ENCODE results near the gene OSBPL6. TPM values are rescaled to one million over a fixed set of nuclear protein-coding genes. Genes with fewer than 3 reads are reported as not detected.

The OSBPL6 gene
- total and polyA plus RNA-seq, 10 of the 15 experiments (the other 5 are each of a cell fraction or from before 2014, with no cell fraction given): 0.01 to 0.08 (median 0.03) TPM; not detected in 5

DNA sequence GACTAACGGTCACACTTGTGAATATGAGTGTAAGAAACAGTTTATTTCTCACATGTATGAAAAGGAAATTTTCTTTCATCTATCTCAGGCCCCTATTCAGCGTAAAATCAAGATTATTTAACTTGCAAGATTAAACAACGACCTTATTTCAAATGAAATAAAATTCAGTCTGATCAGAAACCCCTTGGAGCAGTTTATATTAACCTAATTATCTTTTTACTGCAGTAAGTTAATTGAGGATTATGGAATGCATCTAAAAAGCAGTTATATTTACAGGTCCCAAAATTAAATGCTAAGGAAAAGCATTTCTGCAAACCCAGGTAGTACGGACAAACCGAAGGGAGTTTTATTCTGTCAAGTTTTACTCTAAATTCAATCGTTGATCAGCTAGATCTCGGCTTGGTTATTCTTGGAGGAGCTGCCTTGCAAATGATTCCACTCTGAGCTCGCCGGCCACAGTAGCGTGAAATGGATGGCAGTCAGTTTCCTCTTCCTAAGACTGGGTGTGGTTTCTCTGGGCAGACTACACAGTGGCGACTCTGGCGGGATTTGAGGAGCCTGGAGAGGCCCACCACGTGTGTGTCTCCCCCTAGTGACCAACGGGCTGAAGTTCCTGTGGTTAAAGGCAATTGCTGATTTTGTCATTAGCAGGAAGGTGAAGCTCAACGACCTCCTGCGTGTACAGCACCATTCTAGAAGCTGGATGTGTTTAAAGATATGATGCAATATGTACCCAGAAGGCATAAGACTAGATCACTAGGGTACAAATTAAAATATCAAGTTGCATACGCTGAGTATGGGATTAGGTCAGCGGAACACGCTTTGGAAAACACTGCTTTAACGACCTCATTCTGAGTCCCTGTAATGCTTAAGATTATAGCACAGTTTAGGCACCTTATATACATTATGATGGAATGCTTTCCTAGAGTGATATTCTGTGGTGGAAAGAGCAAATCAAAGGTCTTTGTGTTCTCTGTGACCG lies 220.2 kb downstream of the OSBPL6 start (continued):
- TF ChIP-seq USF2 (IDR thresholded peaks at IDR 0.05; ENCODE audit: borderline replicate concordance, low read depth, low read length) (no peak; the same call in 1 of the 2 replicates), MEF2A (IDR thresholded peaks at IDR 0.05; ENCODE audit: insufficient read depth, low read depth, low read length) (peak; percentile 46; the same call in 1 of the 2 replicates), NRF1 (conservative IDR thresholded peaks at IDR 0.05; ENCODE audit: low read depth, low read length) (no peak), POLR2A (IDR thresholded peaks at IDR 0.05; ENCODE audit: low read depth, low read length) (peak; percentile 76), IKZF1 (conservative IDR thresholded peaks at IDR 0.05) (peak; percentile 90), TBL1XR1 (IDR thresholded peaks at IDR 0.05; ENCODE audit: low read depth, low read length) (0 out of 2 replicates have a peak, but pooled peaks have one; percentile 65), RB1 (IDR thresholded peaks at IDR 0.05; ENCODE audit: borderline replicate concordance) (peak; percentile 90; the same call in 1 of the 2 replicates), EED (IDR thresholded peaks at IDR 0.05; ENCODE audit: low read depth) (peak; percentile 84), BCL11A (IDR thresholded peaks at IDR 0.05; ENCODE audit: low read depth, low read length) (peak; percentile 18; the same call in 1 of the 2 replicates), ASH2L (IDR thresholded peaks at IDR 0.05; ENCODE audit: borderline replicate concordance, low read depth) (no peak), JUNB (IDR thresholded peaks at IDR 0.05) (no peak), NFYA (IDR thresholded peaks at IDR 0.05; ENCODE audit: borderline replicate concordance, low read depth, low read length) (no peak), CEBPB (IDR thresholded peaks at IDR 0.05; ENCODE audit: borderline replicate concordance in 1 of 2, low read depth in 2 of 2, low read length in 2 of 2) (peak in 1 of 2 experiments; percentile 69; a peak in 1 of 4 replicates), SMAD1 (IDR thresholded peaks at IDR 0.05; ENCODE audit: low read depth, partially characterized antibody) (no peak), CHD4 (IDR thresholded peaks at IDR 0.05) (no peak), SIN3A (IDR thresholded peaks at IDR 0.05; ENCODE audit: low read depth, low read length) (peak; percentile 63; the same call in 1 of the 2 replicates), SMC3 (IDR thresholded peaks at IDR 0.05; ENCODE audit: borderline replicate concordance, low read length) (peak; percentile 83), TARDBP (IDR thresholded peaks at IDR 0.05; ENCODE audit: borderline replicate concordance) (no peak), MYC (IDR thresholded peaks at IDR 0.05; ENCODE audit: insufficient read depth, insufficient read length, insufficient replicate concordance, low read length, severe bottlenecking) (no peak), EZH2 (IDR thresholded peaks at IDR 0.05; ENCODE audit: borderline replicate concordance, control insufficient read depth, low read depth, low read length) (no peak)
- TF ChIP-seq, protein P1, sequence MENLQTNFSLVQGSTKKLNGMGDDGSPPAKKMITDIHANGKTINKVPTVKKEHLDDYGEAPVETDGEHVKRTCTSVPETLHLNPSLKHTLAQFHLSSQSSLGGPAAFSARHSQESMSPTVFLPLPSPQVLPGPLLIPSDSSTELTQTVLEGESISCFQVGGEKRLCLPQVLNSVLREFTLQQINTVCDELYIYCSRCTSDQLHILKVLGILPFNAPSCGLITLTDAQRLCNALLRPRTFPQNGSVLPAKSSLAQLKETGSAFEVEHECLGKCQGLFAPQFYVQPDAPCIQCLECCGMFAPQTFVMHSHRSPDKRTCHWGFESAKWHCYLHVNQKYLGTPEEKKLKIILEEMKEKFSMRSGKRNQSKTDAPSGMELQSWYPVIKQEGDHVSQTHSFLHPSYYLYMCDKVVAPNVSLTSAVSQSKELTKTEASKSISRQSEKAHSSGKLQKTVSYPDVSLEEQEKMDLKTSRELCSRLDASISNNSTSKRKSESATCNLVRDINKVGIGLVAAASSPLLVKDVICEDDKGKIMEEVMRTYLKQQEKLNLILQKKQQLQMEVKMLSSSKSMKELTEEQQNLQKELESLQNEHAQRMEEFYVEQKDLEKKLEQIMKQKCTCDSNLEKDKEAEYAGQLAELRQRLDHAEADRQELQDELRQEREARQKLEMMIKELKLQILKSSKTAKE (IDR thresholded peaks at IDR 0.05; ENCODE audit: low read depth, poor library complexity, severe bottlenecking): peak; percentile 77
- TF ChIP-seq, protein P2, sequence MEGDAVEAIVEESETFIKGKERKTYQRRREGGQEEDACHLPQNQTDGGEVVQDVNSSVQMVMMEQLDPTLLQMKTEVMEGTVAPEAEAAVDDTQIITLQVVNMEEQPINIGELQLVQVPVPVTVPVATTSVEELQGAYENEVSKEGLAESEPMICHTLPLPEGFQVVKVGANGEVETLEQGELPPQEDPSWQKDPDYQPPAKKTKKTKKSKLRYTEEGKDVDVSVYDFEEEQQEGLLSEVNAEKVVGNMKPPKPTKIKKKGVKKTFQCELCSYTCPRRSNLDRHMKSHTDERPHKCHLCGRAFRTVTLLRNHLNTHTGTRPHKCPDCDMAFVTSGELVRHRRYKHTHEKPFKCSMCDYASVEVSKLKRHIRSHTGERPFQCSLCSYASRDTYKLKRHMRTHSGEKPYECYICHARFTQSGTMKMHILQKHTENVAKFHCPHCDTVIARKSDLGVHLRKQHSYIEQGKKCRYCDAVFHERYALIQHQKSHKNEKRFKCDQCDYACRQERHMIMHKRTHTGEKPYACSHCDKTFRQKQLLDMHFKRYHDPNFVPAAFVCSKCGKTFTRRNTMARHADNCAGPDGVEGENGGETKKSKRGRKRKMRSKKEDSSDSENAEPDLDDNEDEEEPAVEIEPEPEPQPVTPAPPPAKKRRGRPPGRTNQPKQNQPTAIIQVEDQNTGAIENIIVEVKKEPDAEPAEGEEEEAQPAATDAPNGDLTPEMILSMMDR (IDR thresholded peaks at IDR 0.05 in 2 of 3, conservative IDR thresholded peaks at IDR 0.05 in 1 of 3; ENCODE audit: control insufficient read depth in 2 of 3, extremely low read depth in 1 of 3, insufficient read depth in 1 of 3, low read depth in 3 of 3, low read length in 3 of 3): peak; percentile 95 to 97 (median 97); a peak in 5 of 6 replicates
- TF ChIP-seq, protein P3, sequence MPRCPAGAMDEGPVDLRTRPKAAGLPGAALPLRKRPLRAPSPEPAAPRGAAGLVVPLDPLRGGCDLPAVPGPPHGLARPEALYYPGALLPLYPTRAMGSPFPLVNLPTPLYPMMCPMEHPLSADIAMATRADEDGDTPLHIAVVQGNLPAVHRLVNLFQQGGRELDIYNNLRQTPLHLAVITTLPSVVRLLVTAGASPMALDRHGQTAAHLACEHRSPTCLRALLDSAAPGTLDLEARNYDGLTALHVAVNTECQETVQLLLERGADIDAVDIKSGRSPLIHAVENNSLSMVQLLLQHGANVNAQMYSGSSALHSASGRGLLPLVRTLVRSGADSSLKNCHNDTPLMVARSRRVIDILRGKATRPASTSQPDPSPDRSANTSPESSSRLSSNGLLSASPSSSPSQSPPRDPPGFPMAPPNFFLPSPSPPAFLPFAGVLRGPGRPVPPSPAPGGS (IDR thresholded peaks at IDR 0.05; ENCODE audit: borderline replicate concordance, insufficient read depth, low read depth, low read length, poor library complexity, severe bottlenecking): no peak
